CD4-positive, alpha-beta T cell treated with Interleukin-12 subunit alpha and Interleukin-12 subunit beta, for 1 hour (primary cell): ENCODE results near the gene RAI1.
"Not testable (repeated sequence)": the region's sequence is repeated elsewhere in the genome, so short reads cannot be mapped to it uniquely, and the experiment has no call there.

Experiments
- DNase-seq: peaks from one replicate; pipeline ENCODE4 v3.0.0-alpha.2; 2020

RAI1 gene, protein sequence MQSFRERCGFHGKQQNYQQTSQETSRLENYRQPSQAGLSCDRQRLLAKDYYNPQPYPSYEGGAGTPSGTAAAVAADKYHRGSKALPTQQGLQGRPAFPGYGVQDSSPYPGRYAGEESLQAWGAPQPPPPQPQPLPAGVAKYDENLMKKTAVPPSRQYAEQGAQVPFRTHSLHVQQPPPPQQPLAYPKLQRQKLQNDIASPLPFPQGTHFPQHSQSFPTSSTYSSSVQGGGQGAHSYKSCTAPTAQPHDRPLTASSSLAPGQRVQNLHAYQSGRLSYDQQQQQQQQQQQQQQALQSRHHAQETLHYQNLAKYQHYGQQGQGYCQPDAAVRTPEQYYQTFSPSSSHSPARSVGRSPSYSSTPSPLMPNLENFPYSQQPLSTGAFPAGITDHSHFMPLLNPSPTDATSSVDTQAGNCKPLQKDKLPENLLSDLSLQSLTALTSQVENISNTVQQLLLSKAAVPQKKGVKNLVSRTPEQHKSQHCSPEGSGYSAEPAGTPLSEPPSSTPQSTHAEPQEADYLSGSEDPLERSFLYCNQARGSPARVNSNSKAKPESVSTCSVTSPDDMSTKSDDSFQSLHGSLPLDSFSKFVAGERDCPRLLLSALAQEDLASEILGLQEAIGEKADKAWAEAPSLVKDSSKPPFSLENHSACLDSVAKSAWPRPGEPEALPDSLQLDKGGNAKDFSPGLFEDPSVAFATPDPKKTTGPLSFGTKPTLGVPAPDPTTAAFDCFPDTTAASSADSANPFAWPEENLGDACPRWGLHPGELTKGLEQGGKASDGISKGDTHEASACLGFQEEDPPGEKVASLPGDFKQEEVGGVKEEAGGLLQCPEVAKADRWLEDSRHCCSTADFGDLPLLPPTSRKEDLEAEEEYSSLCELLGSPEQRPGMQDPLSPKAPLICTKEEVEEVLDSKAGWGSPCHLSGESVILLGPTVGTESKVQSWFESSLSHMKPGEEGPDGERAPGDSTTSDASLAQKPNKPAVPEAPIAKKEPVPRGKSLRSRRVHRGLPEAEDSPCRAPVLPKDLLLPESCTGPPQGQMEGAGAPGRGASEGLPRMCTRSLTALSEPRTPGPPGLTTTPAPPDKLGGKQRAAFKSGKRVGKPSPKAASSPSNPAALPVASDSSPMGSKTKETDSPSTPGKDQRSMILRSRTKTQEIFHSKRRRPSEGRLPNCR (N-terminal part only)

DNA sequence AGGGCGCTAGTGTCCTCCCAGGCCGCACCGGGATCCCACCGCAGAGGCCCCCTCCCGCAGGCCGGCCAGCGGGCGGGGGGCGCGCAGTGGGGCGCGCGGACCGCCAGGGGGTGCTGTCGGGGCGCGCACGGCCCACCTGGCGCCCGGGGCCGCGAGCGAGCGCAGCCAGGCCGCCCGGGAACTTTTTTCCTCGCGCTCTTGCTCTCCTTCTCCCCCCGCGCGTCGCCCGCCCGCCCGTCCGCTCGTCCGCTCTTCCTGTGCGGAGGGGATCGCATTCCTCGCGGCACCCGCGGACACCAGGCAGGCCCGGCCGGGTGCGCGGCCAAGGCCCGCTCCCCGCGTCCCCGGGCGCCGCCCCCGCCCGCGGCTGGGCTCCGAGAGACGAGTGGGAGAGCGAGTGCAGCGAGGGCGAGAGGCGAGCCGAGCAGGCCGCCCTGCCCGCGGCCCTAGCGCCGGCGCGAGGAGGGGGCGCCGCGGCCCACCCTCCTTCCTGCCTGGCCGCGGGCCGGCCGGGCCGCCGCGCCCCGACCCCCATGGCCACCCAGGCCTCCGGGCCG, at the start of gene RAI1:
Gene RAI1 (plus strand): TSS at position 272 of the 557 bp plus-strand sequence. CDS start 111,491 bp downstream, outside the sequence.
- peak; percentile 79 for DNase-seq

DNA sequence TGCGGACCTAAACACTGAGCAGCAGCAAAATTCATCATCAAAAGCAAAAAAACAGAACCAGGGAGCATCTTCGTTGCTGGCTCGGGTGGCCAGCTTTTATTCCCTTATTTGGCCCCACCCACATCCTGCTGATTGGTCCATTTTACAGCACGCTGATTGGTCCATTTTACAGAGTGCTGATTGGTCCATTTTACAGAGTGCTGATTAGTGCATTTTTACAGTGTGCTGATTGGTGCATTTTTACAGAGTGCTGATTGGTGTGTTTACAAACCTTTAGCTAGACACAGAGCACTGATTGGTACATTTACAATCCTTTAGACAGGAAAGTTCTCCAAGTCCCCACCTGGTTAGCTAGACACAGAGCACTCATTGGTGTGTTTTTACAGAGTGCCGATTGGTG, 48.6 kb upstream of the RAI1 start:
- peak; percentile 5 for DNase-seq

DNA sequence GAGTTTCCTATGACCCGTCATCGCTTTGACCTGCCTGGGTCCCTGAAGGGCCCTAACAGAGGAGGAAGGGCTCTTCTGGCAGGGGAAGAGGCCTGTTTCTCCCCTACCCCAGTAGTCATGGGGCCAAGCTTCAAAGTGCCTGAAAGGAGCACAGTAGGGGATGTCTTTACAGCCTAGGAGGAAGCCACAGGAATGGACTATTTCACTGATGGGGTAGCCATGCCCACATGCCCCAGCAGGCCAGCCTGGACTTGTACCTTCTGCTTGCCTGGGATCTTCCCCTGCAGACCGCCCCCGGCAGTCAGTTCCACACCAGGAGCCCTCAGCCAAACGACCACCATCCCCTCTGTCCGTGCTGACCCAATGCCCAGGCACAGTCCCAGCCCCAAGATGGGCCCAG, 47.9 kb upstream of the RAI1 start:
- no peak for DNase-seq

DNA sequence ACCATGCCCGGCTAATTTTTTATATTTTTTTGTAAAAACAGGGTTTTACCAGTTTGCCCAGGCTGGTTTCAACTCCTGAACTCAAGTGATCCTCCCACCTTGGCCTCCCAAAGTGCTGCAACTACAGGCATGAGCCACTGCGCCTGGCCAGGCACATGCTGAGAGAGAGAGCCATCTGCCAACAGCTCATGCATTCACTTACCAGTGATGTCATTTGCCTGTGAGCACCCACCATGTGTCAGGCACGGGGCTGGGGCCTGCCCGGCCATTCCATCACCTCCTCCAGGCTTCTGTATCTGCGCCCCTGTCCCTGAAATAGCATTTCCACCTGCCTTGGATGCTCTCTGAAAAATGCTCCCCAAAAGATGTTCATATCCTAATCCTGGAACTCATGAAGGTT, 46.1 kb upstream of the RAI1 start:
- DNase-seq: no peak

DNA sequence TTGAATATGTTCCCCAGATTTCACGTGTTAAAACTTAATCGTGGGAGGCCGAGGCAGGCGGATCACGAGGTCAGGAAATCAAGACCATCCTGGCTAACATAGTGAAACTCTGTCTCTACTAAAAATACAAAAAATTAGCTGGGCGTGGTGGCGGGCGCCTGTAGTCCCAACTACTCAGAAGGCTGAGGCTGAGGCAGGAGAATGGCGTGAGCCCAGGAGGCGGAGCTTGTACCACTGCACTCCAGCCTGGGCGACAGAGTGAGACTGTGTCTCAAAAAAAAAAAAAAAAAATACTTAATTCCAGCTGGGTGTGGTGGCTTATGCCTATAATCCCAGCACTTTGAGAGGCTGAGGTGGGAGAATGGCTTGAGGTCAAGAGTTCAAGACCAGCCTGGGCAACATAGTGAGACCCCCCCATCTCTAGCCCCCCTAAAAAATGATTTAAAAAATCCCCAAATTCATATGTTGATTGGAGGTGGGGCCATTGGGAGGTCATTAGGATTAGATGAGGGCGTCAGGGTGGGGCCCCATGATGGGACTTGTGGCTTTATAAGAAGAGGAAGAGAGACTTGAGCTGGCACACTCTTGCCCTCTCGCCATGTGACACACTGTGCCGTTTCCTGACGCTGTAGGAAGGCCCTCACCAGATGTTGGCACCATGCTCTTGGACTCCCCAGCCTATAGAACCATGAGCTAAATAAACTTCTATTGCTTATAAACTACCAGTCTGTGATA, 45.6 kb upstream of the RAI1 start:
- not testable (repeated sequence) for DNase-seq

DNA sequence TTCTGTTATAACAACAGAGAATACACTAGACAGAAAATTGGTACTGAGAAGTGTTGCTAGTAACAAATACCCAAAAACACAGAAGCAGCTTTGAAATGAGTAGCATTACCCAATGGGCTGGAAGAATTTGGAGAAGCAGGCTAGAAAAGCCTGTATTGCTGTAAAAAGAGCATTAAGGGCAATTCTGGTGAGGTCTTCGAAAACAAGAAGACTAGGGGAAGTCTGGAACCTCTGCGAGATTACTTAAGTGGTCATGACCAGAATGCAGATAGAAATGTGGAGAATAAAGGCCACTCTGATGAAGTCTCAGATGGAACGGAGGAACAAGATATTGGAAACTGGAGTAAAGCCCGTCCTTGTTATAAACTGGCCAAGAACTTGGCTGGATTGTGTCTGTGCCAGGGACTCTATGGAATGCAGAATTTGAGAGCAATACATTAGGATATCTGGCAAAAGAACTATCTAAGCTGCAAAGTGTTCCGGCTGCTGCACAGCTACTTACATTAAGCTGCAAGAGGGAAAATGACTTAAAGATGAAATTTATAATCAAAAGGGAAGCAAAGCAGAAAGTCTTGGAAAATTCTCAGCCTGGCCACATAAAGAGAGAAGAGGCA, 44.9 kb upstream of the RAI1 start:
- DNase-seq: no peak

DNA sequence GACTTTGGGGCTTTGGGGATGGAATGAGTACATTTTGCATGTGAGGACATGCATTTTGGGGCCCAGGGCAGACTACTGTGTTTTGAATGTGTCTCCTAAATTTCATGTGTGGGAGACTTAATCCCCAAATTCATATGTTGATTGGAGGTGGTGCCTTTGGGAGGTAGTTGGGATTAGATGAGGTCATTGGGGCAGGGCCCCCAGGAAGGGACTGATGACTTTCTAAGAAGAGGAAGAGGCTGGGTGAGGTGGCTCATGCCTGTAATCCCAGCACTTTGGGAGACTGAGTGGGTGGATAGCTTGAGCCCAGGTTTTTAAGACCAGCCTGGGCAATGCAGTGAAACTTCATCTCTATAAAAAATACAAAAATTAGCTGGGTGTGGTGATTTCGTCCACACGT, 42.8 kb upstream of the RAI1 start:
- no peak for DNase-seq

DNA sequence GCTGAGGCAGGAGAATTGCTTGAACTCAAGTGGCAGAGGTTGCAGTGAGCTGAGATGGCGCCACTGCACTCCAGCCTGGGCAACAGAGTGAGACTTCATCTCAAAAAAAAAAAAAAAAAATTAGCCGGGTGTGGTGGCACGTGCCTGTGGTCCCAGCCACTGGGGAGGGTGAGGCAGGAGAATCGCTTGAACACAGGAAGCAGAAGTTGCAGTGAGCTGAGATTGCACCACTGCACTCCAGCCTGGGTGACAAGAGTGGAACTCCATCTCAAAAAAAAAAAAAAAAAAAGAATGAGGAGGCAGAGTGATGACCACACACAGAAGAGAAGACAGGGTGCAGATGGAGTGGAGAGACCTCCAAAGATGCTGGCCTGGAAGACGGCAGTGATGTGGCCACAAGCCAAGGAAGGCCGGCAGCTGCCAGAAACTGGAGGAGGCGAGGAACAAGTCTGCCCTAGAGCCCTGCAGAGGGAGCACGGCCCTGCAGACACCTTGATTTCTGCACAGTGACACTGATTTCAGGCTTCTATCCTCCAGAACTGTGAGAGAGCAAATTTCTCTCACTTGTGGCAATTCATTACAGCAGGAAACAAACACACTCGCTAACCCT, 41.5 kb upstream of the RAI1 start:
- not testable (repeated sequence) for DNase-seq

DNA sequence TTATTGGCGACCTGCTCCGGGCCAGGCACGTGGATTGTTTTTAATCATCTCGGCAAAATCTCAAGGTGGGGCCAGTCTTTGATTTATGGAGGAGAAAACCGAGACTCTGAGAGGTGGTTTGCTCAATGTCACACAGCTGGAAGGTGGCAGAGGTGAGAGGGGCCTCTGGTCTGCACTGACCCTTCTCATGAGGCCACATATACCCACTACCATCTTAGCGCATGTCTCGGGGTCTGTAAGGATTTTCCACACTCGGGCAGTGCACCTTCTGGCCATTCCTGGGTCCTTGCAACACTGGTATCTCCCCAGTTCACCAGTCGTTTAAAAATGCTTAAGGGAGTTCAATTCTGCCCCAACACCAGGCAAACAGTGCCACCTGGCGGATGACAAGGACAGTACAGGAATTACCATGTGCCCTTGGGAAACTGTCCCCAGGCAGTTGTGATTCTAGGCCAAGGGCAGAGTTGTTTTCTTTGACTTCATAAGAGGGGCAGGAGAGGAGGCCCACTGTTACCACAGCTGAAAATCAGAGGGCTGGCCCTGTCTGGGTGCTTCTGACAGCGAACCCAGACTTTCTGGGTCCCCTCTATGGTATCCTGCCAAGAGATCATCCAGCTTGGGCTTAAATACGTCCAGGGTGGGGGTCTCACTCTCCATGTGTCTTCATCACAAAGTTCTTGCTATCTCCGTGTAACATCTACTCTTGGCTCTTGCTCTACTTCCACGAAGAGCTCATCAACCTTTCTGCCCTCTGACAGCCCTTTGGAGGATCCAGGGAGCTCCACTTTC, 39.4 kb upstream of the RAI1 start:
- peak; percentile 78 for DNase-seq

DNA sequence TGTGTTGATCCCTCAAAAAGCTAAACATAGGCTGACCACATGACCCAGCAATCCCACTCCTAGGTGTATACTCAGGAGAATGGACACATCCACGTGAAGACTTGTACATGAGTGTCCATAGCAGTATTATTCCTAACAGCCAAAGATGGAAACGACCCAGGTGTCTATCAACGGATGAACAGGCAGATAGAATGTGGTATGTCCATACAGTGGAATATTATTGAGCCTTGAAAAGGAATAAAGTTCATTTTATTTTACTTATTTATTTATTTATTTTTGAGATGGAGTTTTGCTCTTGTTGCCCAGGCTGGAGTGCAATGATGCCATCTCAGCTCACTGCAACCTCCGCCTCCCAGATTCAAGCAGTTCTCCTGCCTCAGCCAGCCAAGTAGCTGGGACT, 36.1 kb upstream of the RAI1 start:
- DNase-seq: not testable (repeated sequence)

DNA sequence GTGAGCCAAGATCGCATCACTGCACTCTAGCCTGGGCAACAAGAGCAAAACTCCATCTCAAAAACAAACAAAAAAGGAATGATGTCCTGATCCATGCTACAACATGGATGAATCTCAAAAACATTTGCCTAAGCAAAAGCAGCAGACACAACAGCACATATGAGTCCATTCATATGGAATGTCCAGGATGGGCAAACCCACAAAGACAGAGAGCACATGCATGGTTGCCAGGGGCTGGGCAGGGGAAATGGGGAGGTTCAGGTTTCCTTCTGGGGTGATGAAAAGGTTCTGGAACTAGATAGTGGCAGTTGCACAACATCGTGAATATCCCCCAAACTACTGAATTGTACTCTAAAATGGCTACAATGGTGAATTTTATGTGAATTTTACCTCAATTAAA, 35.3 kb upstream of the RAI1 start:
- DNase-seq: no peak

DNA sequence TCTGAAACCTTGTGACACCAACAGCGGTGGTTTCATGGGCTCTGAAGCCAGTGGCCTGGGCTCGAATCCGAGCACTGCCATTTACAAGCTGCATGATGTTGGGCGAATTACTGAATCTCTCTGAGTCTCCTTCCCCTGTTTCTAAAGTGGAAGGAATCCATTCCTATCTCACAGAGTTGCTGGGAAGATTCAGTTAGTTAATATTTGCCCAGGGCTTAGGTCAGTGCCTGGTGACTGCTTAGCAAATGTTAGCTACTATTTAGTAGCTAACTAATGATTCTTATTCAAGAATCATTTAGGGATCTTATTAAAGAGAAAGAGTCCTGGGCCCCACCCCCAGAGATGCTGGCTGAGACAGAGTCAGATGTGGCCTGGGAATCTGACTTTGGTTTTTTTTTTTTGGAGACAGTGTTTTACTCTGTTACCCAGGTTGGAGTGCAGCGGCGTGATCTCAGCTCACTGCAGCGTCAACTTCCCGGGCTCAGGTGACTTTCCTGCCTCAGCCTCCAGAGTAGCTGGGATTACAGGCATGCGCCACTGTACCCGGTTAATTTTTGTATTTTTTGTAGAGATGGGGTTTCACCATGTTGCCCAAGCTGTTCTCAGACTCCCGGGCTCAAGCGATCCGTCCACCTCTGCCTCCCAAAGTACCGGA, 33.6 kb upstream of the RAI1 start:
- no peak for DNase-seq

DNA sequence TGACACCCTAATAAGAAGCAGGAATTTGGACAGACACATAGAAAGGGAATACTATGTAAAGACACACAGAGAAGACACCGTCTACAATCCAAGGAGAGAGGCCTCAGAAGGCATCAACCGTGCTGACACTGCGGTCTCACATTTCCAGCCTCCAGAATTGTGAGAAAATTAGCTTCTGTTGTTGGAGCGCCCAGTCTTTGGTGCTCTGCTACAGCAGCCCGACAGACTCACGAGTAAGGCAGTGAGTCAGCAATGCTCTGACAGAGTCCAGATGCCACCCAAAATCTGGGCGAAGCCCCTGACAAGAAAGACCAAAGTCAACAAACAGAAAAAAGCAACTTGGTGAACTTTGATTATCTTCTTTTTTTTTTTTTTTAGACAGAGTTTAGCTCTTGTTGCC, 32.5 kb upstream of the RAI1 start:
- no peak for DNase-seq

DNA sequence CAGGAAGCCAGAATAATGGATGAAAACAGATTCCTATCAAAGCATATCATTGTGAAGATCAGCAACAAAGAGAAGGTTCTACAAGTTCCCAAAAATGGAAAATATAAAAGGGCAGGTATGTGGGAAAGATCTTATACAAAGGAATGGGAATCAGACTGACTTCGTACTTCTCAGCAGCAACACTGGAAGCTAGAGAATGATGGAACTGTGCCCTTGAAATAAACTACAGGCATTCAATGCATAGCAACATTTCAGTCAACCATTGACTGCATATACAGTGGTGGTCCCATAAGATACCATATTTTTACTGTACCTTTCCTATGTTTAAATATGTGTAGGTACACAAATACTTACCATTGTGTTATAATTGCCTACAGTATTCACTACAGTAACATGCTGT, 30.3 kb upstream of the RAI1 start:
- DNase-seq: no peak

DNA sequence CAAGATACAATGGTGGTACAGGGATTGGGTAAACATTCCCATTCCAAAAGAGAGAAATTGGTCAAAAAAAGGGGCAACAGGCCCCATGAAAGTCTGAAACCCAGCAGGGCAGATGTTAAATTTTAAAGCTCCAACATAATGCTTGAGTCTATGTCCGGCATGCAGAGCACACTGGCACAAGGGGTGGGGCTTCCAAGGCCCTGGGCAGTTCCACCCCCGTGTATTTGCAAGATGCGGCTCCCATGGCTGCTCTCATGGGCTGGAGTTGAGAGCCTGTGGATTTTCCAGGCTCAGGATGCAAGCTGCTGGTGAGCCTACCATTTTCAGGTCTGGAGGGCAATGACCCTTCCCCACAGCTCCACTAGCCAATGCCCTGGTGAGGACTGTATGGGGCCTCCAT, 27.9 kb upstream of the RAI1 start:
- no peak for DNase-seq

DNA sequence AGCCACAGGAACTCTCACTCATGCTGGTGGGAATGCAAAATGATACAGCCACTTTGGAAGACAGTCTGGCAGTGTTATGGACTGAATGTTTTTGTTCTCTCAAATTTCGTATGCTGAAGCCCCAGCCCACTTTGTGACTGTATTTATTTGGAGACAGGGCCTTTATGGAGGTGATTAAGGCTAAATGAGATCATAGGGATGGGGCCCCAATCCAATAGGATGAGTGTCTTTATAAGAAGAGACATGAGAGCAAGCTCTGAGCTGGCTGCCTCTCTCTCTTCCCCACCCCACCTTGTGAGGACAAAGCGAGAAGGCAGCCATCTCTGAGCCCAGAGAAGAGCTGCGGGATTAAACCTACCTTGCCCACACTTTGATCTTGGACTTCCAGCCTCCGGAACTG, 21.9 kb upstream of the RAI1 start:
- no peak for DNase-seq

DNA sequence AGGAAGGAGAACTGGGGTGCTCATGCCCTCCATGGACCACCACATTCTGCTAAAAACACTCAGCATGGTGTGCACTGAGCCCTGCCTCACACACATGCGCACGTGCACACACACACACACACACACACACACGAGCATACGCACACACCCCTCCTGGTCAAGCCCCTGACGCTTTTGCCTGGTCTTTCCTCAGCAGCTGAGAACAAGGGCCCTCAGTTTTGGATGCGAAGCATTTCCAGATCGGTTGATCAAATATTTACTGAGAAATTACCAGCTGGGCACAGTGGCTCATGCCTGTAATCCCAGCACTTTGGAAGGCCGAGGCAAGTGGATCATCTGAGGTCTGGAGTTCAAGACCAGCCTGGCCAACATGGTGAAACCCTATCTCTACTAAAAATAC, 20.1 kb upstream of the RAI1 start:
- DNase-seq: no peak

DNA sequence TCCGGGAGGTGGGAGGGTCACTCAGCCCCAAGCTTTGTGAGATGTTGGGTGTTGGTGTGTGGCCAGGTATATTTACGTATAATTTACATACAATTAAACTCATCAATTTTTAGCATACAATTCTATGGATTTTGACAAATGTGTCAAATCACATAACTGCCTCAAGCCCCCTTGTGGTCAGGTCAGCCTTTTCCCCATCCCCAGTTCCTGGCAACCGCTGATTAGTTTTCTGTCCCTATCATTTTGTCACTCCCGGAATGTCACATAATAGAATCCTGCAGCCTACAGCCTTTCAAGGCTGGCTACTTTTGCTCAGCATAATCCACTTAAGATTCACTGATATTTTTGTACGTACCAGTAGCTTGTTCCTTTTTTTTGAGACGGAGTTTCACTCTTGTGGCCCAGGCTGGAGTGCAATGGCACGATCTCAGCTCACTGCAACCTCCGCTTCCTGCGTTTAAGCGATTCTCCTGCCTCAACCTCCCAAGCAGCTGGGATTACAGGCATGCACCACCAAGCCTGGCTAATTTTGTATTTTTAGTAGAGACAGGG, 19.3 kb upstream of the RAI1 start:
- DNase-seq: no peak

DNA sequence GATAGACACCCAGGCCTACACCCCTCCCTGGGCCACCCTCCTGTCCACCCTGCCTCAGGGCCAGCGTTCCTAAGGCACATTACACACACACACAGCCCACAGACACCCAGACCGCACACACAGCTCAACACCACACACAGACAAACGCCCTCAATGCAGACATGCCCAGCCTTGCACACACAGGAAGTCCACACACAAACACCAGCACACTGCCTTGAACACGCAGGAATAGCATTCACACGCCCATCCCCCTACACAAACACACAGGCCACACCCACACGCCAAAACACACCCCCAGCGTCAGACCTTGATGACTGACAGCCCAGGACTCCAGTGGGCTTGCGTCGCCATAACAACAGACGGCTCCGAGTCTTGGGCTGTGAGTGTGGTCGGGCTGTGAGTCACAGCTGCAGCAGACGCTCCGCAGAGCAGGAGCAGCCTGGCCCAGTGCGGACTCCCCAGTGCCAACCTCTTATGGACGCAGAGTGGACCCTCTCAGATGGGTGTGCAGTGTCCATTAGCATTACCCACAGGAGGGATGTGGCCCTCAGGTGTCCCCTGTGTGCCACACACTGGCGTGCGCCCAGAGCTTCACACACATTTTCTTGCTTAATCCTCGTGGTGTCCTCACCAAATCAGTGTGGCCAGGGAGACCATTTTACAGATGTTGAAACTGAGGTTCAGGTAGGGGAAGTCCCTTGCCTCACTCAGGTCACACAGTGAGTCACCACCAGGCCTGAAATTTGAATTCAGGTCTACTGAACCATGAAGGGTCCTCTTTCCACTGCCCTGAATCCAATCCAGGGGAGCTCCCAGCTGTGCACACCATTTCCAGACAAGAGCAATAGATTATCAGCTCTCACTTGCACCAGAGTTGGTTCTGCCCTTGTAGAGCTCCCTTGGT, 17.8 kb upstream of the RAI1 start:
- peak; percentile 86 for DNase-seq
